HuH-7 (cell line): ENCODE data around the gene DNAJC11.
"Not testable (repeated sequence)": the region's sequence is repeated elsewhere in the genome, so short reads cannot be mapped to it uniquely, and the experiment has no call there.

Experiments used
- DNase-seq: peaks from one replicate; pipeline ENCODE4 v3.0.0; 2011; ENCODE audit warnings: low spot score

DNAJC11 gene

GRCh38 chr1:6694121-6694713, 7.4 kb downstream of the DNAJC11 start:
- DNase-seq: no peak

- DNase-seq: no peak
These were observed 8.7 kb downstream of the DNAJC11 start for GRCh38 chr1:6692956-6693355.

GRCh38 chr1:6691507-6691906, 10.1 kb downstream of the DNAJC11 start:
- DNase-seq: no peak

GRCh38 chr1:6690186-6690585, 11.4 kb downstream of the DNAJC11 start:
- no peak for DNase-seq

GRCh38 chr1:6688757-6689156, 12.9 kb downstream of the DNAJC11 start:
- no peak for DNase-seq

GRCh38 chr1:6688001-6688400, 13.6 kb downstream of the DNAJC11 start:
- DNase-seq: no peak

- DNase-seq: no peak
These were observed 15.3 kb downstream of the DNAJC11 start for GRCh38 chr1:6686294-6686693.

GRCh38 chr1:6685381-6685780, 16.2 kb downstream of the DNAJC11 start:
- DNase-seq: no peak

GRCh38 chr1:6683434-6683833, 18.2 kb downstream of the DNAJC11 start:
- no peak for DNase-seq

GRCh38 chr1:6675941-6676340, 25.7 kb downstream of the DNAJC11 start:
- no peak for DNase-seq

GRCh38 chr1:6674771-6675170, 26.8 kb downstream of the DNAJC11 start:
- DNase-seq: no peak

GRCh38 chr1:6673816-6674398, 27.7 kb downstream of the DNAJC11 start:
- no peak for DNase-seq

GRCh38 chr1:6672558-6672957, 29.1 kb downstream of the DNAJC11 start:
- DNase-seq: no peak

- no peak for DNase-seq
These were observed 33.1 kb downstream of the DNAJC11 start for GRCh38 chr1:6668503-6668902.

GRCh38 chr1:6667139-6667538, 34.5 kb downstream of the DNAJC11 start:
- DNase-seq: no peak

GRCh38 chr1:6666696-6667095, 34.9 kb downstream of the DNAJC11 start:
- no peak for DNase-seq

GRCh38 chr1:6662468-6662867, 39.1 kb downstream of the DNAJC11 start:
- DNase-seq: not testable (repeated sequence)

- no peak for DNase-seq
These were observed 41.1 kb downstream of the DNAJC11 start for GRCh38 chr1:6660415-6661049.

- no peak for DNase-seq
These were observed 43.1 kb downstream of the DNAJC11 start for GRCh38 chr1:6658359-6659060.

GRCh38 chr1:6657138-6657537, 44.5 kb downstream of the DNAJC11 start:
- DNase-seq: no peak

GRCh38 chr1:6653436-6654290, 48.0 kb downstream of the DNAJC11 start:
- no peak for DNase-seq

- no peak for DNase-seq
These were observed 48.6 kb downstream of the DNAJC11 start for GRCh38 chr1:6652986-6653385.
